Osteoblast (primary cell): ENCODE results near the gene GRIK4. TPM values are rescaled to one million over a fixed set of nuclear protein-coding genes. Genes with fewer than 3 reads are reported as not detected.
A peak's percentile ranks its signal among the peaks of the same experiment; 100 is the strongest.

Experiments
- DNase-seq: peaks from one replicate; pipeline ENCODE4 v3.0.0; 2011; ENCODE audit warnings: low spot score, mixed read lengths; ENCODE audit not compliant: insufficient read length; ENCODE audit errors: missing footprints
- H2AFZ ChIP-seq: 2 replicates; pipeline ENCODE4 v1.6.0; 2011; ENCODE audit warnings: mild to moderate bottlenecking, low read length
- H3K27ac ChIP-seq: 2 replicates; pipeline ENCODE4 v1.5.1; 2011; ENCODE audit warnings: mild to moderate bottlenecking, low read depth, low read length, moderate library complexity
- H3K27me3 ChIP-seq: 2 replicates; pipeline ENCODE4 v1.6.0; 2012; ENCODE audit warnings: mild to moderate bottlenecking, control low read depth, inconsistent platforms, low read length, moderate library complexity; ENCODE audit not compliant: insufficient read depth
- H3K36me3 ChIP-seq: 2 replicates; pipeline ENCODE4 v1.5.1; 2011; ENCODE audit warnings: mild to moderate bottlenecking, low read length, control low read depth, moderate library complexity; ENCODE audit not compliant: insufficient read depth
- H3K4me1 ChIP-seq: 2 replicates; pipeline ENCODE4 v1.5.1; 2011; ENCODE audit warnings: mild to moderate bottlenecking, low read length, control low read depth, moderate library complexity; ENCODE audit not compliant: insufficient read depth
- H3K4me2 ChIP-seq: 2 replicates; pipeline ENCODE4 v1.6.0; 2011; ENCODE audit warnings: mild to moderate bottlenecking, low read length; ENCODE audit not compliant: insufficient read depth
- H3K4me3 ChIP-seq: fragments of 200-600 bp; sonication (generic); 3 replicates; pipeline ENCODE4 v1.5.1; 2012; ENCODE audit warnings: mild to moderate bottlenecking, low read length, inconsistent platforms; ENCODE audit not compliant: insufficient read depth
- H3K79me2 ChIP-seq: 2 replicates; pipeline ENCODE4 v1.6.0; 2012; ENCODE audit warnings: mild to moderate bottlenecking, low read length, control low read depth, inconsistent platforms; ENCODE audit not compliant: insufficient read depth
- H3K9me3 ChIP-seq: 2 replicates; pipeline ENCODE4 v1.5.1; 2011; ENCODE audit warnings: low read depth, low read length, control low read depth
- H4K20me1 ChIP-seq: 2 replicates; pipeline ENCODE4 v1.6.0; 2012; ENCODE audit warnings: mild to moderate bottlenecking, low read length, control low read depth; ENCODE audit not compliant: insufficient read depth
- CTCF ChIP-seq: IDR thresholded peaks from 2 replicates; pipeline ENCODE4 v1.5.1; 2011; ENCODE audit warnings: mild to moderate bottlenecking, low read depth, low read length, moderate library complexity; ENCODE audit errors: extremely low read depth
- total RNA-seq: library from RNA; depleted of rRNA; stranded (reverse); fragments of >200 nt; gene quantifications from 2 replicates; pipeline ENCODE4 v1.2.3, GENCODE V29; 2012

GRIK4 gene
- total RNA-seq, 1 donor: under 0.01 TPM

- no peaks in the 10 kb centered on the region for H3K79me2 ChIP-seq
- no peak overlapping the region for H3K4me2 ChIP-seq
- no peaks in the 10 kb centered on the region for H3K36me3 ChIP-seq
- H3K4me3 ChIP-seq: no peak overlapping the region
- H3K27ac ChIP-seq: no peak overlapping the region
- peaks cover 10% of the 10 kb centered on the region for H3K4me1 ChIP-seq
- H2AFZ ChIP-seq: no peak overlapping the region
- H3K9me3 ChIP-seq: no peaks in the 10 kb centered on the region
- peaks cover 17% of the 10 kb centered on the region for H3K27me3 ChIP-seq
- H4K20me1 ChIP-seq: no peaks in the 10 kb centered on the region
- no peak for DNase-seq
- no peak for TF ChIP-seq CTCF
Measured at GRCh38 chr11:120528749-120529148, 17.2 kb downstream of the GRIK4 start.

GRCh38 chr11:120529214-120529613, 17.7 kb downstream of the GRIK4 start:
- H3K27ac ChIP-seq: no peak overlapping the region
- H3K36me3 ChIP-seq: no peaks in the 10 kb centered on the region
- H3K79me2 ChIP-seq: no peaks in the 10 kb centered on the region
- H3K27me3 ChIP-seq: peaks cover 17% of the 10 kb centered on the region
- DNase-seq: peak; percentile 82
- no peak overlapping the region for H3K4me3 ChIP-seq
- no peaks in the 10 kb centered on the region for H4K20me1 ChIP-seq
- H3K4me2 ChIP-seq: no peak overlapping the region
- H3K4me1 ChIP-seq: peaks cover 10% of the 10 kb centered on the region
- TF ChIP-seq CTCF: no peak
- no peaks in the 10 kb centered on the region for H3K9me3 ChIP-seq
- H2AFZ ChIP-seq: no peak overlapping the region

- Histone ChIP-seq H3K9me3 (no peaks in the 10 kb centered on the region), H4K20me1 (no peaks in the 10 kb centered on the region), H2AFZ (no peak overlapping the region), H3K27me3 (peaks cover 17% of the 10 kb centered on the region), H3K36me3 (no peaks in the 10 kb centered on the region), H3K4me3 (no peak overlapping the region), H3K79me2 (no peaks in the 10 kb centered on the region), H3K4me2 (no peak overlapping the region), H3K4me1 (peaks cover 10% of the 10 kb centered on the region), H3K27ac (no peak overlapping the region)
- no peak for TF ChIP-seq CTCF
- DNase-seq: no peak
Measured at GRCh38 chr11:120529911-120530310, 18.4 kb downstream of the GRIK4 start.

- Histone ChIP-seq H3K4me3 (peak overlapping the region; percentile 57), H3K4me1 (peaks cover 10% of the 10 kb centered on the region), H3K79me2 (no peaks in the 10 kb centered on the region), H4K20me1 (no peaks in the 10 kb centered on the region), H3K27me3 (peaks cover 19% of the 10 kb centered on the region), H3K27ac (no peak overlapping the region), H3K36me3 (no peaks in the 10 kb centered on the region), H3K4me2 (peak overlapping the region; percentile 86), H3K9me3 (no peaks in the 10 kb centered on the region), H2AFZ (peak overlapping the region; percentile 88)
- DNase-seq: peak; percentile 97
- no peak for TF ChIP-seq CTCF
Measured at GRCh38 chr11:120532082-120532831, 20.7 kb downstream of the GRIK4 start.
